CD14-positive monocyte (primary cell): ENCODE results near the gene SPESP1. TPM values are rescaled to one million over a fixed set of nuclear protein-coding genes. Genes with fewer than 3 reads are reported as not detected.

ENCODE experiments used
- DNase-seq, 3 donors: peaks; one replicate each; pipeline ENCODE4 v3.0.0-alpha.2; 2011 to 2022
- H2AFZ ChIP-seq: 2 replicates; pipeline ENCODE4 v1.6.0; 2012; ENCODE audit warnings: mild to moderate bottlenecking, low read depth, low read length, inconsistent platforms; ENCODE audit not compliant: insufficient read depth, poor library complexity, severe bottlenecking
- H3K27ac ChIP-seq, 2 donors: 1 replicate in 1 of 2; 2 replicates in 1 of 2; pipeline ENCODE4 v1.5.1; 2012 to 2013; ENCODE audit warnings: low read length in 2 of 2, control low read depth in 1 of 2, inconsistent platforms in 1 of 2, low read depth in 1 of 2, mild to moderate bottlenecking in 1 of 2
- H3K27me3 ChIP-seq, 2 donors: one replicate each; pipeline versions ENCODE4 v1.6.0 to v1.6.1; 2011 to 2013; ENCODE audit warnings: low read length in 2 of 2; ENCODE audit not compliant: control insufficient read depth in 2 of 2, insufficient read depth in 2 of 2
- H3K36me3 ChIP-seq, 2 donors: replicated peaks in 1 of 2; 1 replicate in 1 of 2; 2 replicates in 1 of 2; pipeline versions ENCODE4 v1.5.1 to v1.6.1; 2012 to 2013; ENCODE audit warnings: low read length in 2 of 2, control low read depth in 1 of 2, inconsistent platforms in 1 of 2, mild to moderate bottlenecking in 1 of 2; ENCODE audit not compliant: insufficient read depth in 2 of 2, control insufficient read depth in 1 of 2
- H3K4me1 ChIP-seq, 2 donors: 1 replicate in 1 of 2; 2 replicates in 1 of 2; pipeline versions ENCODE4 v1.5.1 to v1.6.1; 2012 to 2013; ENCODE audit warnings: low read length in 2 of 2, control low read depth in 1 of 2, inconsistent platforms in 1 of 2, mild to moderate bottlenecking in 1 of 2, moderate library complexity in 1 of 2; ENCODE audit not compliant: insufficient read depth in 2 of 2, control insufficient read depth in 1 of 2
- H3K4me2 ChIP-seq: replicated peaks from 2 replicates; pipeline ENCODE3; 2012; ENCODE audit warnings: low read length, moderate library complexity, mild to moderate bottlenecking; ENCODE audit not compliant: poor library complexity, severe bottlenecking; ENCODE audit errors: extremely low read depth
- H3K4me3 ChIP-seq, 3 experiments: fragments of 200-600 bp in 1 of 3; sonication (generic) in 1 of 3; replicated peaks in 1 of 3; 1 replicate in 2 of 3; 2 replicates in 1 of 3; pipeline ENCODE4 v1.5.1; 2011 to 2013; ENCODE audit warnings: low read length in 3 of 3, mild to moderate bottlenecking in 3 of 3, control low read depth in 2 of 3, low read depth in 2 of 3, inconsistent platforms in 1 of 3, moderate library complexity in 1 of 3
- H3K79me2 ChIP-seq: 2 replicates; pipeline ENCODE4 v1.6.0; 2012; ENCODE audit warnings: mild to moderate bottlenecking, control low read depth, inconsistent platforms, low read length, moderate library complexity; ENCODE audit not compliant: insufficient read depth
- H3K9ac ChIP-seq: 2 replicates; pipeline ENCODE4 v1.6.0; 2017; ENCODE audit warnings: low read length, mild to moderate bottlenecking; ENCODE audit not compliant: insufficient read depth, poor library complexity, severe bottlenecking
- H3K9me3 ChIP-seq, 2 donors: replicated peaks in 1 of 2; 1 replicate in 1 of 2; 2 replicates in 1 of 2; pipeline versions ENCODE4 v1.5.1 to v1.6.1; 2012 to 2013; ENCODE audit warnings: low read length in 2 of 2, control low read depth in 1 of 2; ENCODE audit not compliant: control insufficient read depth in 1 of 2, insufficient read depth in 1 of 2
- H4K20me1 ChIP-seq: 2 replicates; pipeline ENCODE4 v1.6.0; 2012; ENCODE audit warnings: mild to moderate bottlenecking, low read length, control low read depth, moderate library complexity; ENCODE audit not compliant: insufficient read depth
- H3K27ac Mint-ChIP-seq, 7 donors: one replicate each; pipeline ENCODE4 v1.8.0; 2020; ENCODE audit warnings: mild to moderate bottlenecking in 7 of 7, mixed read lengths in 7 of 7, moderate library complexity in 6 of 7, inconsistent platforms in 2 of 7
- H3K27me3 Mint-ChIP-seq, 3 donors: one replicate each; pipeline ENCODE4 v1.8.0; 2021 to 2022; ENCODE audit warnings: low read depth in 3 of 3, mild to moderate bottlenecking in 3 of 3, mixed read lengths in 3 of 3, moderate library complexity in 3 of 3, inconsistent platforms in 1 of 3
- H3K36me3 Mint-ChIP-seq, 2 donors: one replicate each; pipeline ENCODE4 v1.8.0; 2020; ENCODE audit warnings: mixed read lengths in 2 of 2, inconsistent platforms in 1 of 2, mild to moderate bottlenecking in 1 of 2
- H3K4me1 Mint-ChIP-seq: one replicate; pipeline ENCODE4 v1.8.0; 2020; ENCODE audit warnings: mild to moderate bottlenecking, mixed read lengths
- H3K4me3 Mint-ChIP-seq, 2 donors: one replicate each; pipeline ENCODE4 v1.8.0; 2020; ENCODE audit warnings: mild to moderate bottlenecking in 2 of 2, mixed read lengths in 2 of 2, moderate library complexity in 1 of 2
- H3K9me3 Mint-ChIP-seq, 7 donors: one replicate each; pipeline ENCODE4 v1.8.0; 2020 to 2022; ENCODE audit warnings: mixed read lengths in 7 of 7, mild to moderate bottlenecking in 6 of 7, moderate library complexity in 6 of 7, inconsistent platforms in 2 of 7
- CTCF ChIP-seq: fragments of 200-600 bp; IDR thresholded peaks from one replicate; pipeline ENCODE4 v1.8.0; 2022; ENCODE audit warnings: antibody characterized with exemption, mild to moderate bottlenecking
- whole genome bisulfite sequencing: methylation state at CpG from one replicate; pipeline ENCODE4 v1.1.5; 2013; ENCODE audit warnings: missing lambda C conversion rate; ENCODE audit not compliant: insufficient coverage; 5-methylcytosine and 5-hydroxymethylcytosine counted together
- intact Hi-C, 2 donors: fragments of 100-400 bp; cut with micrococcal nuclease; formaldehyde crosslinking; loops; one replicate each; pipeline versions ENCODE4 v1.15.0 to v1.15.1; 2023
- polyA plus RNA-seq, 3 donors: library from polyadenylated mRNA; depleted of rRNA in 1 of 3; unstranded in 2 of 3; stranded (reverse) in 1 of 3; fragments of 300-500 nt in 2 of 3; fragments of >200 nt in 1 of 3; fragmentation: Illumina TruSeq in 2 of 3; gene quantifications; 1 replicate in 2 of 3; 2 replicates in 1 of 3; pipeline ENCODE4 v1.2.3, GENCODE V29; 2012 to 2021

The SPESP1 gene
- polyA plus RNA-seq, 3 donors: 0.17 to 0.86 (median 0.47) TPM

- no peaks in the 10 kb centered on the region for H3K9me3 Mint-ChIP-seq
- H3K4me3 Mint-ChIP-seq: no peak overlapping the region
- no CpG with 5 or more reads among the region's 2 CpGs for WGBS
- Histone ChIP-seq H3K4me3 (no peak overlapping the region), H3K4me2 (no peak overlapping the region), H2AFZ (no peak overlapping the region), H3K4me1 (no peaks in the 10 kb centered on the region), H3K9me3 (no peaks in the 10 kb centered on the region), H3K27ac (no peak overlapping the region), H3K79me2 (no peaks in the 10 kb centered on the region), H3K27me3 (no peaks in the 10 kb centered on the region), H3K9ac (no peak overlapping the region), H4K20me1 (no peaks in the 10 kb centered on the region), H3K36me3 (no peaks in the 10 kb centered on the region)
- no peak for DNase-seq
- intact Hi-C loops: no loop called here
- no peak overlapping the region for H3K27ac Mint-ChIP-seq
- no peaks in the 10 kb centered on the region for H3K4me1 Mint-ChIP-seq
- peaks cover 0 to 3% (median 3%) of the 10 kb centered on the region in 3 donors for H3K27me3 Mint-ChIP-seq
- no peaks in the 10 kb centered on the region for H3K36me3 Mint-ChIP-seq
- no peak for TF ChIP-seq CTCF
Measured at GRCh38 chr15:68910816-68911215, 19.5 kb upstream of the SPESP1 start.

GRCh38 chr15:68921926-68922325 lies 8.4 kb upstream of the SPESP1 start:
- Histone ChIP-seq H3K27me3 (no peaks in the 10 kb centered on the region), H2AFZ (no peak overlapping the region), H3K36me3 (no peaks in the 10 kb centered on the region), H3K9ac (no peak overlapping the region), H3K27ac (no peak overlapping the region), H3K79me2 (no peaks in the 10 kb centered on the region), H3K9me3 (no peaks in the 10 kb centered on the region), H3K4me1 (no peaks in the 10 kb centered on the region), H3K4me2 (no peak overlapping the region), H3K4me3 (no peak overlapping the region), H4K20me1 (no peaks in the 10 kb centered on the region)
- Mint-ChIP-seq H3K4me1 (peaks cover 6% of the 10 kb centered on the region), H3K9me3 (peaks cover 0 to 1% (median 0%) of the 10 kb centered on the region in 7 donors), H3K4me3 (no peak overlapping the region), H3K27ac (no peak overlapping the region), H3K27me3 (peaks cover 0 to 8% (median 3%) of the 10 kb centered on the region in 3 donors), H3K36me3 (no peaks in the 10 kb centered on the region)
- no peak for TF ChIP-seq CTCF
- no peak for DNase-seq
- intact Hi-C loops: loop anchor here (5.0 kb wide), 1 partner anchor 370 kb away; no protein-coding TSS in a partner anchor
- 0% methylated on average over 1 of the region's 1 CpG for whole genome bisulfite sequencing
